Vagina (tissue), 2 donors: Measurements from ENCODE around the gene PPP2R3B.

ENCODE experiments used
- POLR2A ChIP-seq, 2 donors: fragments of 450-650 bp; IDR thresholded peaks; one replicate each; pipeline ENCODE4 v1.6.1; 2017; ENCODE audit warnings: antibody characterized with exemption in 2 of 2, mild to moderate bottlenecking in 2 of 2, moderate library complexity in 2 of 2
- TF ChIP-seq, protein P1 (sequence below), 3 experiments: fragments of 450-650 bp in 2 of 3; fragments of 200-600 bp in 1 of 3; sonication (generic) in 1 of 3; IDR thresholded peaks; one replicate each; pipeline ENCODE4 v1.5.1; 2017 to 2019; ENCODE audit warnings: antibody characterized with exemption in 3 of 3, mild to moderate bottlenecking in 2 of 3, moderate library complexity in 2 of 3

DNA sequence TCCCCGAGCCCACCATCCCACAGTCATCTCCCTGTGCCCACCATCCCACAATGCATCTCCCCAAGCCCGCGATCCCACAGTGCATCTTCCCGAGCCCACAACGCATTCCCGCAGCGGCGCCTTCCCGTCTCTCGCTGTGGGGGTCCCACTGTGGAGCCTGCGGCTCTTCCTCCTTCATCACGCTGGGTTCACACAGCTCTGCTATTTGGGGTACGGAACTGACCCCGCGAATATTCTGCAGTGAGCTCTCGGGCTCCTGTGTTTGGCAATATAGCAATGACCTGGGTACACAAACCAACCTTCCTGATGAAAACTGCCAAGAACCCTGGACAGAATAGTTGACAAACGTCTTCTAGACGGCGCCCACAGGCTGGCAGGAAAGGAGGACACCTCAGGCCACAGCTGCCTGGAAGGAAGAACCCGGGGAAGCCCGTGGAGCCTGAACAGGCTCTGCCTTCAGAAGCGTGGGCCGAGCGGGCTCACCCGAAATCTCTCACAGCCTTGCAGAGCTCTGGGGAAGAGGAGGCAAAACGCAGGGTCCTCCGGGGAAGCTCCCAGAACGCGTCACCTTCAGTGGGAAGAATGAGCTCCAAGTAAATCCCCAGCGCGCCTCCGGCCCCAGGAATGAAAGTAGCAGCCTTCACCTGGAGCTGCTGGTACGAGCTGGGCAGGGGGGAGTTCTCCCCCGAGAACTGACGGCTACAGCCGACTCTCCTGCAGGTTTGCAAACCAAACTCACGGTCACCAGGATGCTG, 22.9 kb downstream of the PPP2R3B start:
- TF ChIP-seq, protein P1, sequence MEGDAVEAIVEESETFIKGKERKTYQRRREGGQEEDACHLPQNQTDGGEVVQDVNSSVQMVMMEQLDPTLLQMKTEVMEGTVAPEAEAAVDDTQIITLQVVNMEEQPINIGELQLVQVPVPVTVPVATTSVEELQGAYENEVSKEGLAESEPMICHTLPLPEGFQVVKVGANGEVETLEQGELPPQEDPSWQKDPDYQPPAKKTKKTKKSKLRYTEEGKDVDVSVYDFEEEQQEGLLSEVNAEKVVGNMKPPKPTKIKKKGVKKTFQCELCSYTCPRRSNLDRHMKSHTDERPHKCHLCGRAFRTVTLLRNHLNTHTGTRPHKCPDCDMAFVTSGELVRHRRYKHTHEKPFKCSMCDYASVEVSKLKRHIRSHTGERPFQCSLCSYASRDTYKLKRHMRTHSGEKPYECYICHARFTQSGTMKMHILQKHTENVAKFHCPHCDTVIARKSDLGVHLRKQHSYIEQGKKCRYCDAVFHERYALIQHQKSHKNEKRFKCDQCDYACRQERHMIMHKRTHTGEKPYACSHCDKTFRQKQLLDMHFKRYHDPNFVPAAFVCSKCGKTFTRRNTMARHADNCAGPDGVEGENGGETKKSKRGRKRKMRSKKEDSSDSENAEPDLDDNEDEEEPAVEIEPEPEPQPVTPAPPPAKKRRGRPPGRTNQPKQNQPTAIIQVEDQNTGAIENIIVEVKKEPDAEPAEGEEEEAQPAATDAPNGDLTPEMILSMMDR (IDR thresholded peaks at IDR 0.05): no peak
- no peak for TF ChIP-seq POLR2A (IDR thresholded peaks at IDR 0.05)
